Stimulated activated CD4-positive, alpha-beta T cell treated with anti-CD3 and anti-CD28 coated beads, TNF-alpha, amount 100 ng/mL, for 24 hours (primary cell): Measurements from ENCODE around the gene ITCH.
"Not testable (repeated sequence)": the region's sequence is repeated elsewhere in the genome, so short reads cannot be mapped to it uniquely, and the experiment has no call there.

Experiments used
- DNase-seq, 3 experiments: peaks; one replicate each; pipeline ENCODE4 v3.0.0-alpha.2; 2020; ENCODE audit warnings: low read depth in 3 of 3

ITCH gene

DNA sequence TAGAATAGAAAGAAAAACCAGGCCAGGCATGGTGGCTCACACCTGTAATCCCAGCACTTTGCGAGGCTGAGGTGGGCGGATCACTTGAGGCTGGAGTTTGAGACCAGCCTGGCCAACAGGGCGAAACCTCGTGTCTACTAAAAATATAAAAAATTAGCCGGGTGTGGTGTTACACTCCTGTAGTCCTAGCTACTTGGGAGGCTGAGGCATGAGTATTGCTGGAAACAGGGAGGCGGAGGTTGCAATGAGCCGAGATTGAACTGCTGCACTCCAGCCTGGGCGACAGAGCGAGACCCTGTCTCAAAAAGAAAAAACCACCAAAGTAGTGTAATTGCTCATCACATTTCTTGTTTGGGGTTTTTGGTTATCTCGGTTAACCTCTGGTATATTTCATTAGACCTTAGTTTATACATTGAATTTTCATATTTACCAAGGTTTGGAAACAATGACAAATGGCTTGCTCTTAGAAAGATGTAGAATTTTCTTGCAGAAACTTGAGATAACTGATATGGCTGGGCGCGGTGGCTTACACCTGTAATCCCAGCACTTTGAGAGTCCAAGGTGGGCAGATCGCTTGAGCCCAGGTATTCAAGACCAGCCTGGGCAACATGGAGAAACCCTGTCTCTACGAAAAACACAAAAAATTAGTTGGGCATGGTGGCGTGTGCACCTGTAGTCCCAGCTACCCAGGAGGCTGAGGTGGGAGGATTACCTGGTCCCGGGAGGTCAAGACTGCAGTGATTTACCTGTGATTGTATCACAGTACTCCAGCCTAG lies 14.2 kb downstream of the ITCH start:
- no peak for DNase-seq

DNA sequence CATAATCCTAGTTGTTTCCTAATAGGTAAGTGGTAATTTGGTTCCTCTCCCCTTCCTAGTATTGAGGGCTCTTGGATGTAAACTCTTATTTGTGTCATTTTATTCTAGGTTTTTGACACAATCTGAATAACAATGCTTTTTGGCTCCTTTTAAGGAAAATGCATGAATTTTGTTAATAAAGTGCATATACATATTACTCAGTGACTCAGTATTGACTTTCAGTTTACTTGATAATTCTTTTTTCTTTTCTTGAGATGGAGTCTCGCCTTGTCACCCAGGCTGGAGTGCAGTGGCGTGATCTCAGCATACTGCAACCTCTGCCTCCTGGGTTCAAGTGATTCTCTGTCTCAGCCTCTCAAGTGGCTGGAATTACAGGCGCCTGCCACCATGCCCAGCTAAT lies 19.1 kb downstream of the ITCH start:
- DNase-seq: no peak

- not testable (repeated sequence) for DNase-seq
These were observed 19.9 kb downstream of the ITCH start for GRCh38 chr20:34382877-34383455.

GRCh38 chr20:34385464-34385863 lies 22.4 kb downstream of the ITCH start:
- DNase-seq: no peak

- DNase-seq: no peak
These were observed 24.9 kb downstream of the ITCH start for GRCh38 chr20:34388000-34388399.

- DNase-seq: no peak
These were observed 25.6 kb downstream of the ITCH start for GRCh38 chr20:34388678-34389077.

DNA sequence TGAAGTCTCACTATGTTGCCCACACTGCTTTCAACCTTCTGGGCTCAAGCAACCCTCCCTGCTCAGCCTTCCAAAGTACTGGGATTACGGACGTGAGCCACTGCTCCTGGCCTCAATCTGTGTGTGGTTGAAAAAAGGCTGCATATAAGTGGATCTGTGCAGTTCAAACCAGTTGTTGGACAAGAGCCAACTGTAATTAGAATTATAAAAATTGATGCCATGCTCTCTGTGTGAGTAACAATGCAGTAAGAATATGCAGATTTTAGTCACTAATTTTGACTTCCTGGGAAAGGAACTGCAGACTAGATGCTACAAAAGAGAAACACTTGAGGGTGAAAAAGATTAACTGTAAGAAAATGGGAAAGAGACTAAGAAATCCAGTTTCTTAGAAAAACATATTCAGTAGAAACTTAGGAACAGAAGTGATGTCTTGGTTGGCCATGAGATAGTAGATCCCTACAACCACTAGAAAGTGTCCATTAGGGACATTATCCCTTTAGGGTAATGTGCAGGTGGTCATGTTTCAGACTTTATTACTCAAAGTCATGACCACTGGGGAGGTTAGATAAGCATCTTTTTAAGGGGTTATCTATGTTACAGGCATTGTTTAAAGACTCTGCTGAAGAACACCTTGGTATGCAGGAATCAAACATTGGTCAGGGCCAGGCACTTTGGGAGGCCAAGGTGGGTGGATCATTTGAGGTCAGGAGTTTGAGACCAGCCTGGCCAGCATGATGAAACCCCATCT lies 26.3 kb downstream of the ITCH start:
- DNase-seq: no peak

DNA sequence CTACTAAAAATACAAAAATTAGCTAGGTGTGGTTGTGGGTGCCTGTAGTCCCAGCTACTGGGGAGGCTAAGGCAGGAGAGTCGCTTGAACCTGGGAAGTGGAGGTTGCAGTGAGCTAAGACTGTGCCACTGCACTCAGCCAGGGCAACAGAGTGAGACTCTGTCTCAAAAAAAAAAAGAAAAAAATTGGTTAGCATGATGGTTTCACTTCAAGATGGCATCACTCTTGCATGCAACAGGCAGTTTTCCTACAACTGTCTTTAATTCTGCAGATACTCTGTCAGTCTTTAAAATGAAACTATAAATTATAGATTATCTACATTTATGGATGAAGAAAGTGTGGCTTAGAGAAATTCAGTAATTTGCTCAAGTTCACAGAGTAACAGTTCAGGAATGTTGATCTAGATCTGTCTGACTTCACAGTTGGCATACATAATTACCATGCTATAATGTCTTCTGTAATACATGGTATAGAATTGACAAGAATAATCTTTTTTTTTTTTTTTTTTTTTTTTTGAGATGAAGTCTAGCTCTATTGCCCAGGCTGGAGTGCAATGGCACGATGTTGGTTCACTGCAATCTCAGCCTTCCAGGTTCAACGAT lies 27.0 kb downstream of the ITCH start:
- no peak for DNase-seq

GRCh38 chr20:34396408-34396807 lies 33.3 kb downstream of the ITCH start:
- DNase-seq: no peak

DNA sequence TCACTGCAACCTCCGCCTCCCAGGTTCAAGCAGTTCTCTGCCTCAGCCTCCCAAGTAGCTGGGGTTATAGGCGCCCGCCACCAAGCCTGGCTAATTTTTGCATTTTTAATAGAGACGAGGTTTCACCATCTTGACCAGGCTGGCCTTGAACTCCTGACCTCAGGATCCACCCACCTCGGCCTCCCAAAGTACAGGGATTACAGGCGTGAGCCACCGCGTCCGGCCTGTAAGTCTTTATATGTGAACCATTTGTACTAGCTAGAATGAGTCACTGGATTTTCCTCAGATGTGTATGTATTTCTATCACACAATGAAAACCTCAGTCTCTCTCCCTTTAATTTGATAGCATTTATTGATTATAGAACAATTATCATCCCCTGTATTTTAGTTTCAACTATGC lies 34.0 kb downstream of the ITCH start:
- no peak for DNase-seq

- not testable (repeated sequence) for DNase-seq
These were observed 37.7 kb downstream of the ITCH start for GRCh38 chr20:34400776-34401175.

DNA sequence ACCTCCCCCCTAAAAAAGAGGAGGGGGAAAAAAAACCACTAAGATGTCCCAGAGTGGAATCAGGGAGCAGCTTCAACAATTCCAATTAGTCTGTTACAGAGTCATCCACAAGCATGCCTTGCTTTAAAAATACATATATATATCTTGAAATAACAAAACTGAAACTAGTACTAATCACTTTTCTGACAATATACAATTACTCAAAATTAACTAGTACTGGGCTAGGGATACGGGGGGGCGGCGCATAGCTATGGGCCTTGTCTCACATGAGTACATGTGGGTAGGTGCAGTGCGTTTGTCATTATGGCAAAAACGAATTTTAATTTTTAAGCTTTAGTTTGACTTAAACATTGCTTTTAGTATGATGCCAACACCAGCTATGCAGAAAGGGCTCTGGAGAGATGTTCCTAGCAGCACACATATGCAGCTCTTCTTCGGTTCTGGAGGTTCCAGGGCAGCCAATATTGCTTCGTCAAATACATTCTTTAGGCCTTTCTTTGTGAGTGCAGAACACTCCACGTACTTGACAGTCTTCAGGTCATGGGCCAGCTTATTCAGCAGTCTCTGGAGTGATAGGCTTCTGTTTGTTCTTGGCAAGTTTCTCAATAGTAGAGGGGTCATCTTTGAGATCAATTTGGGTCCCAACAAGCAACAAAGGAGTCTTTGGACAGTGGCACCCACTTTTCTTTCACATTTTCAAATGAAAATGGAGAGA lies 38.8 kb downstream of the ITCH start:
- peak in 1 of 3 experiments; percentile 19 for DNase-seq

GRCh38 chr20:34402461-34402860 lies 39.4 kb downstream of the ITCH start:
- no peak for DNase-seq

DNA sequence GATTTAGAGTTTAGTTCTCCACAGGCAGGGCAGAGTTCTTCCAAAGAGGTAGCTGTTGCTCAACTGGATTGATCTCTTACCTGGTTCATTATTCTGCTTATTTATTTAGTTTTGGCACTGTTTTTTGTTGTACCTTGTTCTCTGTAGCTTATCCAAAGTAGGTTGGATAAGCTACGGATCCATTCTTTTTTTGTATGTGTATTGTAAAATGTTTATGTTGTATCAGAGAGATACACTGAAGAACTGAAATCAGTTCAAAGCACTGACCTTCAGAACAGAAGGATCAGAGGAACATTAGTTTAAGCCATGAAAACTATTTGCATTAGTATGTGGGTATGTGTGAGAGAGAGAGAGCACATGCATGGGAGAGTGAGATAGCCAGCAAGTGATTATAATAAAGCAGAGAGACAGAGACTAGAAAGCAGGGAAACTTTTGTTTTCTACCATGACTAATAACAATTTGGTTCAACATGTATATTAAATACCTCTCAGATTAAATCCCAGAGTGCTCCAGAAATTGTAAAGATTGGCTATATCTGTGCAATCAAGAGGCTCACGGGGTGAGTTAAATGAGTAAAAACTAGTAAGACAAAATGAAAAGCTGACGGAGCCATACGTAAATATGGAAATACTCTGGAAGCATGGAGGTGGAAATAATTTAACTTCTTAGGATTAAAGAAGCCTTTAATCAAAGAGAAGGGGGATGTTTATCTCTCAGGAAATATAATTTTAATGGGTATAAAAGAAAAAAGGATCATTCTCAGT lies 40.2 kb downstream of the ITCH start:
- no peak for DNase-seq

DNA sequence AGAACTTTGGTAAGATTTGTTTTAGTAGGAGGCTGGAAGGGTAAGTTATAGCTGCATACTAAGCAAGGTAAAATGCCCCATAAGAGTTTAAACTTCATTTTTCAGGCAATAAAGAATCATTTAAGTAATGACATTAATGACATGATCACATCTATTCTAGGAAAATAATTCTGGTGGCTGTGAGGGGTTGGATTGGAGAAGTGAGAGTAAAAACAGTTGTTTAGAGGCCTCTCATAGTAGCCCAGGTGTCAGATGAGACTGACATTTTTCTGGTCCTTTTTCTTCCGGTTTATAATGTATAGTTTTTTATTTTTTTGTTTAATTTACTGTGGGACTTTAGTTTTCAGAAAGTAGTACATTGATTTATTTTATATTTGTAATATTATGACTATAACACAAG lies 40.8 kb downstream of the ITCH start:
- no peak for DNase-seq

DNA sequence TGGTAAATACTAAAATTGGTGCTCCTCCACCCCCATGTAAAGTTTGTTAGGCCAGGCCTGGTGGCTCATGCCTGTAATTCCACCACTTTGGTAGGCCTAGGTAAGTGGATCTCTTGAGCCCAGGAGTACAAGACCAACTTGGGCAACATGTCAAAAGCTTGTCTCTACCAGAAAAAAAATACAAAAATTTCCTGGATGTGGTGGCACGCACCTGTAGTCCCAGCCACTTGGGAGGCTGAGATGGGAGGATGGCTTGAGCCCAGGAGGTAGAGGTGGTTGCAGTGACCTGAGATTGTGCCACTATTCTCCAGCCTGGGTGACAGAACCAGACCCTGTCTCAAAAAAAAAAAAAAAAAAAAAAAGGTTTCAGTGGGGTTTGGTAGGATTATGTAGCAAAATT lies 41.7 kb downstream of the ITCH start:
- DNase-seq: no peak

DNA sequence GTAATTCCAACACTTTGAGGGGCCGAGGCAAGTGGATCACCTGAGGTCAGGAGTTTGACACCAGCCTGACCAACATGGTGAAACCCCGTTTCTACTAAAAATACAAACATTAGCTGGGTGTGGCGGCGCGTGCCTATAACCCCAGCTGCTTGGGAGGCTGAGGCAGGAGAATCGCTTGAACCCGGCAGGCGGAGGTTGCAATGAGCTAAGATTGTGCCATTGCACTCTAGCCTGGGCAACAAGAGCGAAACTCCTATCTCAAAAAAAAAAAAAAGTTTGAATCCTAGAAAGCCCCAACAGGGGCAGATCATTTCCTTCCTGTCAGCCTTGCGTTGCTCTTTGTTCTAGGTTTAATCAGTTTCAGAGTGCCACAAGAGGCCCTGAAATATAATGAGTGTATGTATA lies 42.2 kb downstream of the ITCH start:
- peak in 1 of 3 experiments; percentile 1 for DNase-seq

GRCh38 chr20:34405942-34406341 lies 42.9 kb downstream of the ITCH start:
- DNase-seq: not testable (repeated sequence)

DNA sequence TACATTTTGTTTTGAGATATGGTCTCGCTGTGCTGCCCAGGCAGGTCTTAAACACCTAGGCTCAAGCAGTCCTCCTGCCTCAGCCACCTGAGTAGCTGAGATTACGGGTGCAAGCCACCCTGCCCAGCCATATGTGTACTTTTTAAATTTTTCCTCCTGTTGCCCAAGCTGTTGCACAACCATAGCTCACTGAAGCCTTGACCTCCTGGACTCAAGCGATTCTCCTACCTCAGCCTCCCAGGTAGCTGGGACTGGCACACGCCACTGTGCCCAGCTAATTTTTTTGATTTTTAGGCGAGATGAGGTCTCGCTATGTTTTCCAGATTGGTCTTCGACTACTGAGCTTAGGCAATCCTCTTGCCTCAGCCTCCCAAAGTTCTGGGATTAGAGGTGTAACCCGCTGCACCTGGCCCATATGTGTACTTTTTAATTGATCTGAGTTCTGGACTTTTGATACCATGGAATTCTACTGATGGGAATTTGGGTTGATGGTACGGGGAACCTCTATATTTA lies 44.9 kb downstream of the ITCH start:
- no peak for DNase-seq

- no peak for DNase-seq
These were observed 47.3 kb downstream of the ITCH start for GRCh38 chr20:34410336-34410735.

DNA sequence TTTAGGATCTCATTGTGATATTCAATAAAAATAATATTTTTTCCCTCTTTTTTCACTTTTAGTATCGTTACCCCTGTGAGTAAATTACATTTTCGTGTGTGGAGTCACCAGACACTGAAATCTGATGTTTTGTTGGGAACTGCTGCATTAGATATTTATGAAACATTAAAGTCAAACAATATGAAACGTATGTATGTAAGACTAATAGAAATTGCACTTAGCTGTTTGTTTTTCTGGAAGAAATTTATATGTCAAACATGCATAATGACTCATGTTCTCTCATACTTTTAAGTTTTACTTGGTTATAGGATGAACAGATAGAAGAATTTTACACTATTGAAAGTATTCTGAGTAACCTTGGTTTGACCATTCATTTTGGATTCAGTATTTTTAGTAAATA lies 49.4 kb downstream of the ITCH start:
- DNase-seq: no peak
